ENCODE measurements around the gene MYADML2. TPM values are rescaled to one million over a fixed set of nuclear protein-coding genes. Genes with fewer than 3 reads are reported as not detected.
"Not testable (repeated sequence)": the region's sequence is repeated elsewhere in the genome, so short reads cannot be mapped to it uniquely, and the experiment has no call there.

MYADML2 gene
- total RNA-seq, 1 experiment from 2014 or later: not detected

DNA sequence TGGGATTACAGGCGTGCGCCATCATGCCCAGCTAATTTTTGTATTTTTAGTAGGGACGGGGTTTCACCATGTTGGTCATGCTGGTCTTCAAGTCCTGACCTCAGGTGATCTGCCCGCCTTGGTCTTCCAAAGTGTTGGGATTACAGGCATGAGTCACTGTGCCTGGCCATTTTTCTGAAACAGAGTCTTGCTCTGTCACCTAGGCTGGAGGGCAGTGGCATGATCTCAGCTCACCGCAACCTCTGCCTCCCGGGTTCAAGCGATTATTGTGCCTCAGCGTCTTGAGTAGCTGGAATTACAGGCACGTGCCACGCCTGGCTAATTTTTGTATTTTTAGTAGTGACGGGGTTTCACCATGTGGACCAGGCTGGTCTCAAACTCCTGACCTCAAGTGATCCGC lies 34.5 kb upstream of the MYADML2 start:
- in situ Hi-C loops (cut with HindIII; ENCODE audit: low pct_unique_long_range_greater_than_20kb, low sequenced_read_pairs): not testable (repeated sequence)

DNA sequence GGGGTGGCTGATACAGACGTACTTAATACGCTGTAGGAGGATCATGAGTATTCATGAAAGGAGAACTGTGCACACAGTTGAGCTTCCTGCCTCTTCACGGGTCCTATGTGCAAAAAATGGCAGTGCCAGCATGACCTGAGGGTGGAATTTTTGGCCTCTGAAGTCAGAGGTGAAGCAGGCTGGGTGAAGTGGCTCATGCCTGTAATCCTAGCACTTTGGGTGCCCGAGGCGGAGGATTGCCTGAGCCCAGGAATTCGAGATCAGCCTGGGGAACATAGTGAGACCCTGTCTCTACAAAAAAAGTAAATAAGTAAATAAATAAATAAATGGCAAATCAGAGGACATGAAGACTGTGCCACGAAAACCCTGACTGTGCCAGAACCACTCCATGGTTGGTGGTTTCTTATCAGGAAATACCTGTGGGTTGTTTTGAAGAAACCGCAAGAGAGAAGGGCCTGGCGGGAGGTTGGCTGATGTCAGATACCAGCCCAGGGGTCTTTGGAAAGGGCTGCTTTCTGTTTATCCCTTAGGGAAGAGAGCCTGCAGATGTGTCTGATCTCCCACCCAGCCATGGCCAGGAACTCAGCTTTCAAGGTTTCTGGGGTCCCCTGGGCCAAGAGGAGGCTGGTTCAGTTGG lies 33.8 kb upstream of the MYADML2 start:
- in situ Hi-C loops (cut with HindIII; ENCODE audit: low pct_unique_long_range_greater_than_20kb, low sequenced_read_pairs): no loop called here
- no peak for DNase-seq (ENCODE audit: low read depth, low spot score)

More for the DNA sequence above, 34.5 kb upstream of the MYADML2 start:
- DNase-seq (ENCODE audit: low read depth, low spot score): not testable (repeated sequence)

DNA sequence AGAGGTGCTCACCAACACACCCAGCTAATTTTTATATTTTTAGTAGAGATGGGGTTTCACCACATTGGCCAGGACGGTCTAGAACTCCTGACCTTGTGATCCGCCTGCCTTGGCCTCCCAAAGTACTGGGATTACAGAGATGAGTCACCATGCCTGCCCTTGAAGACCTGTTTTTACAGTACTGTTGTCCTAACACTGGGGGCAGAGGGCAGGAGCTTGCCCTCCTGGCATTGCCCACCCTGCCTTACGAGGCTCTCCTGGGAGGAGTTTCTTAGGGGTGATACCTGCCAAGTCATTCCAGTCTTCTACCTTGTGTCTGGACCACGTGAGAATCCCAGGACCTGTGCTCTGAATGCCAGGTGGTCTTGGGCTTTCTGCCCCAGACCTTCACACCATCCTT lies 33.1 kb upstream of the MYADML2 start:
- in situ Hi-C loops (cut with HindIII; ENCODE audit: low pct_unique_long_range_greater_than_20kb, low sequenced_read_pairs): no loop called here
- DNase-seq (ENCODE audit: low read depth, low spot score): no peak

DNA sequence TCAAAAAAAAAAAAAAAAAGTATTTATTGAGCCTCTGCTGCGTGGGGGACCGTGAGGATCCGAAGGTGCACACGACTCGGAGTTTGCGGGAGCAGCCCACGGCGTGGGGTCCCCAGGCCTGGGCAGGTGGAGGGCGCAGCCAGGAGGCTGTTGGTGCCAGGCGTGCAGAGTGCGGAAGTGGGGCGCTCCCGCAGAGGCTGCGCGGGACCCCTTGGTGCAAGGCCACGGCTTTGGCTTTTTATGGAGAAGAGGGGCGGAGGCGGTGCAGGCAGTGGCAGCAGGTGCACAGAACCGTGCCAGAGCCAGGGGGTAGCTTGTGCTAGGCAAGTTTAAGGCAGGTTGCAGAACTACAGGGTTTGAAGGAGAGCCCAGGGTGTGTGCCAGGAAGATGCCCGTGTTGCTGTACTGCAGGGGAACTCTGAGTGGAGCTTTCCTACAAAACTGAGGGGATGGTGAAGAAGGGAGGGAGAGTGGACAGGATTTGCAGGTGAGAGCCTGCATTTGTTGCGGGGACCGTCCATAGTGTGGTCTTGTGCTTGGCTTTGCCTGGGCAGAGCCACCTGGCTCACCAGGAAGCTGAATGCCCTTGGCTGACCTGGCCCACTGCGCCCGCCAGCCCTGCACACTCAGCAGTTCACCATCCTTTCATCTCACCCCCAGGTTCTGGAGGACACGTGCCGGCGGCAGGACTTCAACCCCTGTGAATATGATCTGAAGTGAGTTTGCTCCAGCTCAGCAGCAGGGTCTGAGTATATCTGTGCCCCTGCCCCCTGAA lies 31.7 kb upstream of the MYADML2 start:
- DNase-seq (ENCODE audit: low read depth, low spot score): no peak
- in situ Hi-C loops (cut with HindIII; ENCODE audit: low pct_unique_long_range_greater_than_20kb, low sequenced_read_pairs): no loop called here

DNA sequence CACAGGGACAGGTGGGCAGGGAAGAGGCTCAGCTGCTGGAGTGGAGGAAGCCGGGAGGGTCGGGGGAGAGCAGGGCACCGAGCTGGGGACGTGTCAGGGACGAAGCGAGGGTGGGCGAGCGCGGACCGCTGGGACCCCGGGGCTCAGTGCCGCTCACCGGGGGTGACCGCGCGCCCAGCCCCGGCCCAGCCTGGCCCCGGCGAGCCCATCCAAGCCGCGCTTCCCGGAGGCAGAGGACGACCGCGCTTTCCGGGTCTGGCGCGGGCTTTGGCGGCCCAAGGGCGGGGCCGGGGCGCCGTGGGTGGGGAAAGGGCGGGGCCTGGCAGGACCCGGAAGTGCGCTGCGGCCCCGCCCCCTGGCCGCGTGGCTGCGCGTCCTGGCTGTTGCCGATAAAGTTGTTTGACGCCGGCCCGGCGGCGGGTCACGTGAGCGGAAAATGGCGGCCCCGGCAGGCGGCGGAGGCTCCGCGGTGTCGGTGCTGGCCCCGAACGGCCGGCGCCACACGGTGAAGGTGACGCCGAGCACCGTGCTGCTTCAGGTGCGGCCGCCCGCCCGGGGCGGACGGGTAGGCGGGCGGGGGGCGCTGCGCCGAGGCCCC lies 30.3 kb upstream of the MYADML2 start, which contains the start of gene ASPSCR1:
Gene ASPSCR1, plus strand, starts transcription at position 419 of the 598 bp plus-strand sequence. Its CDS starts 18 bp downstream, at position 437.
- DNase-seq (ENCODE audit: low read depth, low spot score): peak; percentile 97
- in situ Hi-C loops (cut with HindIII; ENCODE audit: low pct_unique_long_range_greater_than_20kb, low sequenced_read_pairs): no loop called here

DNA sequence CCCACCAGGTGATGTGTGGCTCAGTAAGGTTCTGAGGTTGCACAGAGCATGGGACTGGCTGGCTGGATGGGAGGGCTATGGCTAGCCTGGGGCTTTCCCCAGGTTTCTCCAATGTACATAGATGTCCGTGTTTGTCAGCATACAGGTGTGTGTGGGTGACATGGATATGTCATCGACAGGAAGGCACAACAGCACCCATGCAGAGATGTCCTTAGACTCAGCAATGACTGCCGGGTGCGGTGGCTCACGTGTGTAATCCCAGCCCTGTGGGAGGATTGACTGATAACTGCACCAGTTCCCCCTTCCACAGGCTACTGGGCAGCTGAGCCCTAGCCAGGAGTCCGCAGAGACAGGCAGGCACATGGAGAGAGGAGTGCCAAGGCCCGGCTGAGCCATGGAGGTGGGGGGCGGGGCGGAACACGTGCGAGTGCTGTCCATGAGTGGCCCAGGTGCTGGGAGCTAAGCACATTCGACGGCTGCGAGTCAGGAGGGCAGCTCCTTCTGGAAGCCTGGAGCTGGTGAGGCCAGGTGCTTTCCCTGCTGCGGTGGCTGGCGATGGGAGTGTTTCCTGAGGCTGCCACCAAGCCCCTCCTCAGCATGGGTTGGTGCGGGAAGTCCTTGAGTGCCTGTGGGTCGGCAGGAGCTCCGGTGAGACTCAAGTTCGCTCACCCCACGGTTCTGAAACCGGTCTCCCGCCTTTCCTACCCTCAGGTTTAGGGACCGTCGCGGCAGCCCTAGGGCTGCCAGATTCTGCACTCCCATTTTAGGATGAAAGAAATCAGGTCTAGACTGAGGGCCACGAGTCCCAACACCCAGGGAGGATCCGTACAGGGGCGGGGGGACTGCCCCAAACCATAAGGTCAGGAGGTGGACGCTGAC lies 29.5 kb upstream of the MYADML2 start:
- no peak for DNase-seq (ENCODE audit: low read depth, low spot score)
- in situ Hi-C loops (cut with HindIII; ENCODE audit: low pct_unique_long_range_greater_than_20kb, low sequenced_read_pairs): no loop called here

DNA sequence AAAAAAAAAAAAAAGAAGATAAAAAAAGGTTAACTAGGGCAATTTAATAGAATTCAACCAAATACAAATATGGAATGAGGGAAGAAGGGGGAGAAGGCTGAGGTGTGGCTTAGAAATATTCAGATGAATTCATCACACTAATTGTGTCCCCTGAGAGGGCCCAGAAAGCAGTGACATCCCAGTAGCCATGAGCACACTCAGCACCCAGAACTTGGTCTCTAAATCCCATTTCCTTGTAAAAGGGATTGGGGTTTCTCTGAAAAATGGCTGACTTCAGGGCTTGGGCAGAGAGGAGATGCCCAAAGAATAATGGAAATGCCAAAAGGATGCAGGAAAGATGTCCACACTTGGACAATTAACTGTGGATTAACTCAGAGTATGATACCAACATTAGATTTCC lies 26.4 kb upstream of the MYADML2 start:
- DNase-seq (ENCODE audit: low read depth, low spot score): no peak

DNA sequence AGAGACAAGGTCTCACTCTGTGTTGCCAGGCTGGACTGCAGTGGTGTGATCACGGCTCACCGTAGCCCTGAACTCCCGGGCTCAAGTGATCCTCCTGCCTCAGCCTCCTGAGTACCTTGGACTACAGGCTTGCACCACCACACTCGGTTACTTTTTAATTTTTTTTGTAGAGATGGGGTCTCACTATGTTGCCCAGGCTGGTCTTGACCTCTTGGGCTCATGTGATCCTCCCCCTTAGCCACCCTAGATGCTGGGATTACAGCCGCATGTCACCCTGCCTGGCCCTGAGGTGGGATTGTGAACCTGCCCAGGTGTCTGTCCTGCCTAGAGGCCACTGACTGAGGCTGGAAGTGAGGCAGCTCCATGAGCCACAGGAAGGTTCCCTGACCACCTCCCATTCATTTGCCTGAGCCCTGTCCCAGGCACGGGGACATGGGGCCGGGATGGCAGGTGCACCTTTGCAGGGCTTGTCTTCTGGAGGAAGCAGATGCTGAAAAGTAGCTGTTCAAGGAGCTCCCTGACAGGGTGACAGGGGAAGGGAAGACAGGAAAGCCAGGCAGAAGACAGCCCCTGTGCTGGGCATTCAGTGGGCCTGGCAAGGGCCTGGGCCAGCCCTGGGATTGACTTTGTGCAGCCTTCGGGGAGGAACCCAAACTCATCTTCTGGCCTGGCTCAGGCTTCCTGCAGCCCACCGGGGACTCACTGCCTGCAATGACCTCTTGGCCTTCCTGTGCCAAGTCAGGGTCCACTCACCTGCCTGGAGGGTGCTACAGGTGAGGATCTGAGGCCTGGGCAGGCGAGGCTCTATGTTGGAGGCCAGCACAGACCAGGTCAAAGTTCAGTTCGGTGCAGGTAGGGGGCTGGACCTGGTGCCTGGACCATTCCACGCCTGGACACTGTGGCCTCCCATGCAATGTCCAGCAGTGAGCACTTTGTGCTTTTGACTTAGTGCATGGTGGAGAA lies 22.1 kb upstream of the MYADML2 start:
- in situ Hi-C loops (cut with HindIII; ENCODE audit: low pct_unique_long_range_greater_than_20kb, low sequenced_read_pairs): no loop called here
- DNase-seq (ENCODE audit: low read depth, low spot score): no peak

More for the DNA sequence above, 26.4 kb upstream of the MYADML2 start:
- in situ Hi-C loops (cut with HindIII; ENCODE audit: low pct_unique_long_range_greater_than_20kb, low sequenced_read_pairs): no loop called here

DNA sequence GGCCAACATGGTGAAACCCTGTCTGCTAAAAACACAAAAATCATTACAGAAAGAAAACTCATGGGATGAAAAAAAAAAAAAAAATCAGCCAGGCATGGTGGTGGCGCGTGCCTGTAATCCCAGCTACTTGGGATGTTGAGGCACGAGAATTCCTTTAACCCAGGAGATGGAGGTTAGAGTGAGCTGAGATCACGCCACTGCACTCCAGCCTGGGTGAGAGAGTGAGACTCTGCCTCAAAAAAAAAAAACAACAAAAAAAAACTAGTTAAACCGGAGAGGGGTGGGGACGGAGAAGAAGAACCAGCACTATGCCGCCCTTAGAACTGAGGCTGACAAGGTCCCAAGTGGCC lies 21.3 kb upstream of the MYADML2 start:
- in situ Hi-C loops (cut with HindIII; ENCODE audit: low pct_unique_long_range_greater_than_20kb, low sequenced_read_pairs): no loop called here
- DNase-seq (ENCODE audit: low read depth, low spot score): no peak

DNA sequence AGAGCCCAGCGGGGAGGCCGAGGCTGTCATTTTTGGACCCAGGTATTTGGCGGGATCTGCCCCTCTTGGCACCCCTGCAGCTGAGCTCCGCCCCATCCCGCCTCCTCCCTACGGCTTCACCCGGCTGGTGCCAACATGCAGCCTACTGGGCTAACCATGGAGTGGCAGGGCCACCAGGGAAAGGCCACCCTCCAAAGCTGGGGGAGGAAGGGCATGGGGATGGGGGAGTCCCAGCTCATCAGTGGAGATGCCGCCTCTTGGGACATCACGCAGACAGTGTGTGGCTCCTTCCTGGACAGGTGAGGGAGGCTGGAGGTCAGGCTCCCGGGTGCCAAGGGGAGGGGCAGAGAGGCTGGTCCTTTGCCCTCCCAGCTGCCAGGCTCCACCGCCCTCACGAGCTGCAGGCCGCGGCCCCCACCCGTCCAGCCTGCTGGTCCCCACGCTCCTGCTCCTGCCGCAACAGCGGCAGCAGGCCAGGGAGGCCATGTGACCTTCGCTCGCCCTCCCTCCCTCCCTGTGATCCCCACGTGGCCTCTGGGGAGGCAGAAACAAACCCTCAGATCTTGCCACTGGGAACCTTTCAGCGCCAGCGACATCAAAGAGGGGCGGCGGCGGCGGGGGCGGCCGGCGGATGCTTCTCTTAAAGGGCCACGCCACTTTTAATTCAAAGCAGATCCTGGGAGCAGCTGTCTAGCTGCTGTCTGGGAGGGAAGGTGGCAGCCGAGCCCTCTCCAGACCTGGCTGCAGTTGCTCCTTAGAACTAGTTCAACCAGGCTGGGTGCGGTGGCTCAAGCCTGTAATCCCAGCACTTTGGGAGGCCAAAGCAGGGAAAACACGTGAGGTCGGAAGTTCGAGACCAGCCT lies 20.7 kb upstream of the MYADML2 start:
- in situ Hi-C loops (cut with HindIII; ENCODE audit: low pct_unique_long_range_greater_than_20kb, low sequenced_read_pairs): no loop called here
- peak; percentile 99 for DNase-seq (ENCODE audit: low read depth, low spot score)

DNA sequence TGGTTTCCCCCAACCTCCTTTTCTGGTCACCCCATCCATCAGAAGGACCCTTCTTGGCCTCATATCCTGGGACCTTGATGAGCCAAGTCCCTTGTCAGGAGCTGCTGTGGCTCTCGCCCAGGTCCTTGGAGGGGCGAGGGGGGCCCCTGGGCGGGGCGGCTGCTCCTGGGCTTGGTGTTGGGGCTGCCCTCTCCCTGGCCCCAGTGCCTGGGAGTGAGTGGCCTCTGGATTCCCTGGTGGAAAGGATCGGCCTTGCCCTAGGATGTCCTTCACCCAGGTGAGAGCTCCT lies 20.2 kb upstream of the MYADML2 start:
- in situ Hi-C loops (cut with HindIII; ENCODE audit: low pct_unique_long_range_greater_than_20kb, low sequenced_read_pairs): no loop called here
- no peak for DNase-seq (ENCODE audit: low read depth, low spot score)

DNA sequence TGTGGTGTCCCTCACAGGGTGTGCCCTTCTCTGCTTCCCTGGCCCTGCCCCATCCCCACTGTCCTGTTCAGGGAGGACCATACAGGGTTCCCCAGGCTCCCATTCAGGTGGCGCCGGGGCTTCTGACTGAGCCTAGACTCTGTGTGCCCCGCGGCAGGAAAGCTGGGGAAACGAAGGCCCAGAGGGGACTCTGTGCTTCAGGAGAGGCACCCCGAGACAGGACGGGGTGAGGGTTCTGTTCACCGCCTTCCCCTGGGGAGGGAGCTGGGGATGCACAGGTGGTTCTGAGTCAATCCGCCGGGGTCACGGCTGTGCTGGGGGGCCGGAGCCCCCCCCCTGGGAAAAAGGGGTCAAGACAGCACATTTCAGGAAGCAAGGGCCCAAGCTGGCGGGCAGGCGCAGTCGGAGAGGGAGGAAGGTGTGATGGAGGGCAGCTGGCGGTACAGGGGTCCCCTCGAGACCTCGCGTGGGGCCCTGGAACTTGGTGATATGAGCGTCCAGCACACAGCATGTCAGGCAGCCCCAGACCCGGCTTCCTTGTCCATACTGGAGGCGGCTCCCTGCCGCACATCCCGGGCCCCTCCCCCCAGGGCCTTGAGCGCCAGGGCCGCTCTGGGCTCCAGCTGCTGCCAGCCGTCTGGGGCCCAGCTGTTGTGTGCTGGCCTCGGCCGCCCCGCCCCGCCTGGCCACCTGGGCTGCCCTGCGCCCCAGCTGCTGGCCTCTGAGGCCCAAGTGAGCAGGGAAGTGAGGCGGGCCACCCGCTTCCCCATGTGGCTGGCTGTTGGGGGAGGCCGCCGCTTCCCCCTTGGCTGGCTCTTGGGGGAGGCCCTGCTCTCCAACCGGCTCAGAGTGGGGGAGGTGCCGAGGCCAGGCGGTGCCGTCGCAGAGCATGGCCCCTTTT lies 19.6 kb upstream of the MYADML2 start:
- in situ Hi-C loops (cut with HindIII; ENCODE audit: low pct_unique_long_range_greater_than_20kb, low sequenced_read_pairs): no loop called here
- DNase-seq (ENCODE audit: low read depth, low spot score): no peak

DNA sequence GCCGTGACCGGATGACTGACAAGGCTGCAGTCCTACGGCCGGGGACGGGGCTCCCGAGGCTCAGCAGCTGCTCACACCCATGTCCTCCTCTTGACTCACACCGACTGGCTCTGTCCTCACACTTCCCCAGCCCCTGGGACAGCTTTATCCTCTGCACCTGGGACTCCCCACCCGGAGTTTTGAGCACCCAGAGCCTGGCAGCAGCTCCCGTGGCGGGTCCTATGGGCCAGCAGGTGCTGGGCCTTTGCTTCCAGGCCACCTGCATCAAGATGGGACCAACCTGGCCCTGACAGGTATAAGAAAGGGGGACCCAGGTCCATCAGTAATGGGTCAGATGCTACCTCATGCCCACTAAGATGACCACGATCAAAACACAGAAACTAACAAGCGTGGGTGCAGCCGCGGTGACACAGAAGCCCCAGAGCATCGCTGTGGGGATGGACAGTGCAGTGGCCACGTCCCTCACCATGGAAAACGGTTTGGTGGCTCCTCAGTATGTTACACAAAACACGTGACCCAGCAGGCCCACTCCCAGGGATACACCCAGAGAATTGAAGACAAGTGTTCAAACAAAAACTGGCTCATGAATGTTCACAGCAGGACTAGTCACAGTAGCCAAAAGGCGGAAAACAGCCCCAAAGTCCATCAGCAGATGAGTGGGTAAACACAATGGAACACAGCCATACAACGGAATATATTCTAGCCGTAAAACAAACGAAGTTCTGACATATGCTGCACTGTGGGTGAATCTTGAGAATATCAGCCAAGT lies 17.2 kb upstream of the MYADML2 start:
- DNase-seq (ENCODE audit: low read depth, low spot score): no peak
- in situ Hi-C loops (cut with HindIII; ENCODE audit: low pct_unique_long_range_greater_than_20kb, low sequenced_read_pairs): no loop called here

DNA sequence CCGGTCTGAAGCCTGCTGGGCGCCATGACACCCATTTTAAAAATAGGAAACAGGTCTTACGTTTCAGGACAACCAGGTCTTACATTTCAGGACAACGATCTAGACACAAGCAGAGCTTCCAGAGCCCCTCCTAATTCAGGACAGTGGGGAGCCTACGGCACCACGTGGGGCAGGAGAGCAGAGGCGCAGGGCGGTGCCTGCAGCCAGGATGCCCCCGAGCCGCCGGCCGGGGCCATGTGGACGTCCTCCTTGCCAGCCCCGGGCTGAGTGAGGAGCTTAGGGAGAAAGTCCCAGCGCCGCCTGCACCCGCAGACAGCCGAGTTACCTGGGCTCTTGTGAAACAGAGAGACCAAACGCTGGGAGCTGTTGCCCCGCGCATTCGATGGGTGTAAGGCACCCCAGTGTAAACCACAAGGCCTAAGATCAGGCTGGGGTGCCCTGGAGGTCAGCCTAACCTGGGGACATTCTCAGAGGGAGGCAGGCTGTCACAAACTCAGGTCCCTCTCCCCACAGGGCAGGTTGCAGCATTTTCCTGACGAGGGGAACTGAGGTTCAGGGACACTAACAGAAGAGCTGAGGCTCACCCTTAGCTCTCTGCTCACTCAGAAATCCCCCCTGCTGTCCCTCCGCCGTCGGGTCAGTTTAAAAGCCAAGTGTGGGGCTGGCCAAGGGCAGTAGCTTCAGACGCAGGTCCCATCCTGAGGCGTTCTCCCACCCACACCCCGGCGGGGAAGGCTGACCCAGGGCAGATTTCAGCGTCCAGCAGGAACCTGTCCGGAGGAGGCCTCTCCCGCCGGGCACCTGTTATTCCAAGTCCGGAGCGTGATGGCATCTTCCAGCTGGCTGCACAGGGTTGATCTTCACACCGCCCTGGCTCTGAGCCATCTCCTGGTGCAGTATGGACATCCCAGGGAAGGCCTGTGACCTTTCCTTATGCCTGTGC lies 15.7 kb upstream of the MYADML2 start:
- DNase-seq (ENCODE audit: low read depth, low spot score): peak; percentile 43
- in situ Hi-C loops (cut with HindIII; ENCODE audit: low pct_unique_long_range_greater_than_20kb, low sequenced_read_pairs): no loop called here
